Left renal cortex interstitium (tissue), 4 donors: ENCODE results near the gene NELFCD. TPM values are rescaled to one million over a fixed set of nuclear protein-coding genes. Genes with fewer than 3 reads are reported as not detected.

Experiments
- DNase-seq, 4 donors: peaks; one replicate each; pipeline ENCODE4 v3.0.0-alpha.2; 2013; ENCODE audit warnings: low read depth in 4 of 4, low spot score in 2 of 4, missing footprints in 1 of 4
- polyA plus RNA-seq, 4 donors: library from polyadenylated mRNA; unstranded; fragments of 120-200 nt; gene quantifications; one replicate each; pipeline ENCODE4 v1.2.1, GENCODE V29; 2013; ENCODE audit not compliant: insufficient read length in 4 of 4

NELFCD gene
- polyA plus RNA-seq, 4 donors = 108 to 159 (median 127) TPM

DNA sequence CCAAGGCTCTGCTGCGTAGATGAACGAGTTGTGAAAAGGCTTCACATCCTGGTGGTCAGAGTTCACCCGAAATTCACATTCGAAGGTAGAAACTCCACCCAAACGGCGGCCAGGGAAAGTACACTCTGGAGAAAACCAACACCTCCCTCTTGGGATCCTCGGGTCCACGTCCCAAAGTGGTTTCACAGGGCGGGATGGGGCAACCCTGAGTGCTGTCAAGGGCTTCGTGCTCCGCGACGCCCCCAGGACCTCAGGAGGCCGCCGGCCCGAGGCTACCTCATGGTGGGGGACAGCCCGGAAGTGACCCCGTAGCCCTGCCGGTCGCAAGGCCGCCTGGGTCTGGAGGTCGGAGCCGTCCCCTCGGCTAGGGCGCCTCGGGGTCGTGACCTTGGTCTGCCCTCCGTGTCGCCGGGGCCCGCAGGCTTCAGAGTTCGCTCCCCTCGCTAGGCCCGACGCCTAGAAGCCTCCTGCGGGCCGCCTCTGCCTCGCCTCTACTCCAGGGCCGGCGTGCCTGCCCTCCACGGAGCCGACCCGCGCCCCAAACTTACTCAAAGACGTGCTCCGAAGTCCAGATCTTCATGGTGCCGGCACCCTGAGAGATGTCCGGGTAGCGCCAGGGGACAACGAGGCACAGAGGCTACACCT lies 61.2 kb downstream of the NELFCD start, which contains the start of gene PRELID3B:
PRELID3B (minus strand) TSS at position 636 of the 645 bp plus-strand sequence; CDS start at position 580, 56 bp downstream.
- DNase-seq = no peak

DNA sequence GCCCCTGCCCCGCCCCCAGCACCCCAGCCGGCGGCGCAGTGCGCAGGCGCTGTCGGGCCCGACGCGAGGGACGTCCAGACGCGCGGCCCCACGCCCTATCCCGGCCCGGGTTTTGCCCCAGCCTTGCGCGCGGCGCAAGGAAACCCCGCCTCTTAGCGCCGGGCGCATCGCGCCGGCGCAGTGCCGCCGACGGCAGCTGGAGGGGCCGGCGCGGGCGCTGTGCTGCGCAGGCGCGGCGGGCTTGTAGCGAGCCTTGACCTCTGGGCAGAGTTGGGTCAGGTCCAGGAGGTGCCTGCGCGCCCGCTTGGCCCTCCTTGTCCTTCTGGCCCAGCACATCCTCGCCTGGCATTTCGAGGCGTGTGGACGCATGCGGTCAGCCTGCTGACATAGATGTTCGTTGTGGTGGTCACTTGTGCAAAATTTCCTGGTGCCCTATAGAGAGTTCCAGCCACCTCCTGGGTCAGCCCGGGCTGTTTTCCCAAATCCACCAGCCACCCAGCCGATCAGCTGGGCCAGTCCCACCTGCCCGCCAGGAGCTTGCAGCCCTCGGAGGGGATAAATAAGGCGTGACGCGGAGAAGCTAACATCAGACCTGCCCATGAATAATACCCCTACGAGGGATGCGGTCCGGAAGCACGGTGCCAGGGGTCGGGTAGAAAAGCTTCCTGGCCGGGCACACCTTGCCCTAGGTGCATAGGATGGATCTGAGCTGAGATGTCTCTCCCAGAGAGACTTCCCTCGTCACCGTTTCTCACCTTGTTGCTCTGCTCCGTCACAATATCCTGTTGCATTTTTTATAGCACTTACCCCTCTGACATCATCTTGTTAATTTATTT lies 62.0 kb downstream of the NELFCD start:
- peak in 3 of 4 donors; percentile 77 to 88 (median 77) for DNase-seq

DNA sequence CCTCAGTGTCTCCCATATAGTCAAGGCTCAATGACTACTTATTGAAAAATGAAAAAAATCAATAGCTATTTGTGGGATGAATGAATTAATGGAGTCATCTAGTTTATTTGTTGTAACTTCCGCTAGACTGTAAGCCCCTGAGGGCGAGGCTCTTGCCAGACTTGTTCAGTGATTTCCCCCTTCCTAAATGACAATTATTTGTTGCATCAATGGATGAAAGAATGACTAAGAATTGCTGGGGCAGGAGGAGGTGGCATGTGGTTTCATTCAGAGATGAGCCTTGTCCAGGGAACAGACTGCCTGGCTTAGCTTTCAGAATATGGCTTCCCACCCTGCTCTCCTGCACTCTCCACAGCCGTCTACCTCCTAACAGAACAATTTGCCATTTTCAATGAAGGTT lies 62.6 kb downstream of the NELFCD start:
- no peak for DNase-seq

DNA sequence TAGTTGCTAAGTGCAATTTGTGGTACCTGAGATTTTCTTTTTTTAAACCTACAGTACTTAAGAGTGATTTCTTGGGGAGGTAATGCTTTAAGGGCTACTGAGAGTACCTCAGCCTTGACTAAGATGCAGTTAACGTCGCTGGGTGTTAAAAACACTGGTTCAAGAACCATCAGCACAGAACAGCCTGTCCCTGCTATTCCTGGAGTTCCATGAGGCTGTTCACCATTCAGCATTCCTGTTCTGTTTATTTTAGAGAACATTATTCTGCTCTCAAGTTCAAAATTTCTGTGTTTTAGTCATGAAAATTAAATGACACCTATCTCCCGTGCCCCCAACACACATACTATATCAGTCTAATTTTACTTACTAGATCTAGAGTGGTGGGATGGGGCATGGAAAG lies 63.2 kb downstream of the NELFCD start:
- no peak for DNase-seq

Other genes starting within 250 kb of the NELFCD start
- gene GNAS-AS1, start 130.4 kb upstream of the NELFCD start, polyA plus RNA-seq = 1 to 10 TPM in 3 of 4 donors, under 1 TPM in 1; 0.64 to 2.1 (median 1.3) TPM
- 1,000 to 10,000 TPM; 1,850 to 2,253 (median 2,031) TPM for gene GNAS, start 128.5 kb upstream of the NELFCD start, polyA plus RNA-seq
- 10 to 100 TPM; 76.9 to 85.1 (median 80.6) TPM for gene CTSZ, start 26.0 kb downstream of the NELFCD start, polyA plus RNA-seq
- 1 to 10 TPM; 1.7 to 3.2 (median 2.5) TPM for gene TUBB1, start 38.2 kb downstream of the NELFCD start, polyA plus RNA-seq
- gene ATP5F1E, start 51.1 kb downstream of the NELFCD start, polyA plus RNA-seq = 100 to 1,000 TPM; 168 to 242 (median 196) TPM
- gene PRELID3B, start 61.5 kb downstream of the NELFCD start, polyA plus RNA-seq = 10 to 100 TPM; 65.4 to 74.0 (median 70.4) TPM
- gene ZNF831, start 182.6 kb downstream of the NELFCD start, polyA plus RNA-seq = under 1 TPM; 0.08 to 0.13 (median 0.10) TPM